NCI-H2196 (cell line): Measurements from ENCODE around the gene ZCCHC24.

Experiments used
- DNase-seq: peaks from one replicate; lab custom pipeline; 2025; ENCODE audit not compliant: unreplicated experiment; lab: John Stamatoyannopoulos, UW

Gene ZCCHC24

DNA sequence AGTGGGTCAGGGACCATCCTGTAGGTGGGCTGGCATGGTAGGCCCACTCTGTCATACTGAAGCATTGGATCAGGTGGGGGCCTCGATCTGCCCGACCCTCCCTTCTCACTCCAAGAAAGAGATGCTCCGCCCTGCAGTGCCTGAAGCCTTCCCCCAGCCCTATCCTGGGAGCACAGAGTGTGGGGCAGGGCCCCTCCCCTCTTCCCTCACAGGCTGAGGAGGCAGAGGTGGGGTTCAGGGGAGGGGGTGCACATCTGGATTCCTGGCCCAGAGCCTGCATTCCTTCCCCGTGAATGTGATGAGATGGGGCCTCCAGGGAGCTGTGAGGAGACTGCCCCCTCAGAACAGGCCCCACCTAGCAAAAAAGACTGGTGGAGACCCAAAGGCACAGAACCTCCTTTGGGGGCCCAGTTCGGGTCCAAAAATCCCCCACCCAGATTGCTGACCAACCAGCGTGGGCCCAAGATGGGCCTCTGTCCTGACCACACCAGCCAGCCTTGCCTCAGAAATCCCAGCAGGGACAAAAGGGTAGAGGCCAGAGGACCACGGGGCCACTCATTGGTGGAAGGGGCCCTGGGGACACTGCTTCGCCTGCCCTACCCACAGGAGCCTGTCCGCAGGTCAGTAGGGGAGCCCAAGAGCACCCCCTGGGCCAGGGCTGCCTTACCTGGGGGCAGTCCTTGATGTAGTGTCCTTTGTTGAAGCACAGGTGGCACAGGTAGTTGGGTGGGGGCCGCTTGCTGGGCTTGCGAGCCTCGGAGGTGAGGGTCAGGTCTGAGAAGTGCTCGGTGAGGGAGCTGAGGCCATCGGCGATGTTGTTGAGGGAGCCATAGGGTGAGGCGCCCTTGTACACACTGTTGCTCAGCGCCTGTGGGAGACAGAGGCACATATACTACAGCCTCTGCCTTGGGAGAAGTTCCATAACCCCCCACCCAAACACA lies 13.3 kb downstream of the ZCCHC24 start:
- DNase-seq = no peak

DNA sequence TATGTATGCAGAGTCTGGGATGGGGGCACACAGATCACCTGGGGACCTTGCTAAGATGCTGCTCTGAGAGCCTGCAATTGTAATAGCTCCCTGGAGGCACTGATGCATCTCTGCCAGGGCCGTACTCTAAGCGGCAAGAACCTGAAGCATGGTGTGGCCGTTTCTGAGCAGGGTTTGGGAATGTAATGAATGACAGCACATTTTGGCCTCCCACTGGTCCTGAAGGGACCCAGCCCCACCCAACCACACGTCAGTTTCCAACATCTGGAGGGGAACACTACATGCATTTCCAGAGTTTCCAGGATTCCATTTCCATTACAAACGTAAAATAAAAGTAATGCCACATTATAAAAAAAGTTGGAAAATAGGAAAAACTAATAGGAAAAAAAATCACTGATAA lies 14.0 kb downstream of the ZCCHC24 start:
- no peak for DNase-seq

DNA sequence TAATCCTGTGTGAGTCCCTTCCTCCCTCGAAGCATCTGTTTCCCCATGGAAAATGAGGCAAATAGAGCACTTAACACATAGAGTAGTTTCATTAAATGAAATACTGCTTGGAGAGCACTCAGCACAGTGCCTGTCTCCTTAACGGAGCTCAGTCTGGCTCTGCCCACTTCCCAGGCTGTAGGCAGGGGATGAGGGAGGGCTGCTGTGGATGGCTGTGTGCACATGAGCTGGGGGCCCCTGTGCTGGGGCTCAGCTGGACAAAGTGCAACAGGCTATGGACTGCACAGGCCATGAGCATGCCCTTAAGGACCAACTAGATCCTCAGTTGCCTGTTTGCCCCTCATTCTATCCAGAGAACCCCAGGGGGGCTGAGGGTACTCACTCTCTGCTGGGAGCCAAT lies 14.5 kb downstream of the ZCCHC24 start:
- no peak for DNase-seq

- no peak for DNase-seq
Measured at GRCh38 chr10:79430325-79430905, 15.0 kb downstream of the ZCCHC24 start.

GRCh38 chr10:79429751-79430150 lies 15.7 kb downstream of the ZCCHC24 start:
- no peak for DNase-seq

GRCh38 chr10:79427965-79428364 lies 17.5 kb downstream of the ZCCHC24 start:
- no peak for DNase-seq

- no peak for DNase-seq
Measured at GRCh38 chr10:79425074-79425532, 20.3 kb downstream of the ZCCHC24 start.

DNA sequence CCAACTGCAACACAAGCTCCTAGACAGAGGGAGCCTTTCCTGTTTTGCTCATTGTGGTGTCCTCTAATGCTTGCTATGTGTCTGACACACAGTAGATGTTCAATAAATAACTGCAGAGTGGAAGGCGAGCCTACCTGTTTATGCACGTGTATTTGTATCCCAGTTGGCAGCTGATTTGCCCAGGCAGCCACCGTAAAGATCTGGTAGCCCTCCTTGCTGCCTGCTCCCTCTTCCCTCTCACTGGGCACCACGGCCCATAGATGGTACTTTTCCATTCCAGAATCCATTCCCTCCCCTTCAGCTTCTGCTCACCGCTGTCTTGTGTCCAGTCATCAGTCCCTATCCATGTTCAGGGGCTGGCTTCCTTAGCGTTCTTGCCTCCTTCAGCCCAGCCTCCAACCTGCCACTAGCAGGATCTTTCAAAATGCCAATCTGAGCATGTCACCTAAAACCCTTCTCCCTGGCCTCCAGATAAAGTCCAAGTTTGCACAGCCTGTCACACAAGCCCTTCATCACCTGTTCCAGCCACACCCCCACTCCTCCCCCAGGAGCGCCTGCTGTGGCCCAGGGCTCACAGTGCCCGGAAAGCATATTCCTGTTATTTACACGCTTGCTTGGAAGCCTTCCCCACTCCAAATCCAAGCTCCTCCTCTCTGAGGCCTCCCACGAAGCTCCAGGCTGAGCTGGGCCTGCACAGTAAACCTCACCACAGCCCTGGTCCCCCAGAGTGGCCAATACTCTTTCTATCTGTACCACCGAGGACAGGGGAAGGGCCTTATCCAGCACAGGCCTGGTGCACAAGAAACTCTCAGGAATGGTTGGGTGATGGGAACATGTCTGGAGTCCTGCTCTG lies 21.0 kb downstream of the ZCCHC24 start:
- peak; percentile 28 for DNase-seq

DNA sequence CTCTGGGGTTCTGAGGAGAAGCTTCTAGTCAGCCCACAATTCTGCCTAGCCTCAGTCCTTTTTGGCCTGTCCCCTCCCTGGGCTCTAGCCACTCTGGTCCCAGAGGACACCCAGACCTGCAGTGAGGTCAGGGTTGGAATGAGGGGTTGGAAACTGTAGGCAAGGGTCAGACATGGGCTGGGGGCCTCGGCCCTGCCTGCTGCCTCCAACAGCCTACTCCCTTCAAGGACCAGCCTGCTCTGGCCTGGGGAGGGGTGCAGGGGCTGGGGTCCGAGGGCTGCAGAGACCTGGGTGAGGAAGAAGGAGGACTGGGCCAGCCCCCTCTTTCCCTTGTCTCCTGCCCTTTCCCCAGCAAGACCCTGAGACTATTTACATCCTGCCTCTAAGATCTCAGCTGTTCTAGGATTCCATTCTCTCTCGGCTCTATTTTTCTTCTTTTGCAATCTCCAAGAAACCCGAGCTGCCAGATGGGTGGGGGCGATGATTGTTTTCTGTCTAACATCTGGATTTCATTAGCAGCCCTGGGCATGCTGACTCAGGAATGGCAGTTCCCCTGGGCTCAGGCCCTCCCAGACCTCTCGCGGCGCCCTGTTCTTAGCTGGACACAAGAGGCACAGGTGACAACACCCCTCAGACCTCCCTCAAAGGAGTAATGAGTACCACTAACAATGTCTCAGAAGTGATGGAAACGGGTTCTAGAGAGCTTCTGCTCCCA lies 23.1 kb downstream of the ZCCHC24 start:
- DNase-seq = no peak

DNA sequence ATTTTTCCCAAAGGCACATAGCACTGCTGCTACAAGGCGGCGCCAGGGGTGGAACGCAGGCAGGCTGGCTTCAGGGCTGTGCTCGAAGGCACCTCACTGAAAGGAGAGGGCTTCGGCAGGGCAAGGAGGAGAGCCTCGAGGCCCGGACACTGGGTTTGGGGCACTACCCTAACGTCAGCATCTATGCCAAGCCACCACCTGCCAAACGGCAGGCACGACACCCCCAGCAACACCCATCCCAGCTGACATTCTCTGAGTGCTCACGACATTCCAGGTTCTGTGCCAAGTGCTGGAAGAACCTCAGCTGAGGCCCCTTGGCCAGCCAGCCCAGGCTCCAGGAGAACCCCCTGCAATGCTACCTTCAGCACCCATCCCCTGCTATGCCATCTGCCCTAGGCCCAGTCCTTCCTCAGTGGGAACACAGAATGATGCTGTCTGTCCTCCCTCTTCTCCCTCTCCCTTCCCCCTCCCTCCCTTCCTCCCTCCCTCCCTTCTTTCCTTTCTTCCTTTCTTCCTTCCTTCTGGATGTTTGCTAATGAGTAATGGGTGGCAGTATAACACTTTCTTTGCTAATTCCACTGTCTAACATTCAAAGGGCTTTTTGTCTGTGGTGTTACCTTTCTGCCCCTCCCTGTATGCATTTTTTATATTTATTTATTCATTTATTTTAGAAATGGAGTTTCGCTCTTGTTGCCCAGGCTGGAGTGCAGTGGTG lies 24.3 kb downstream of the ZCCHC24 start:
- DNase-seq = no peak

DNA sequence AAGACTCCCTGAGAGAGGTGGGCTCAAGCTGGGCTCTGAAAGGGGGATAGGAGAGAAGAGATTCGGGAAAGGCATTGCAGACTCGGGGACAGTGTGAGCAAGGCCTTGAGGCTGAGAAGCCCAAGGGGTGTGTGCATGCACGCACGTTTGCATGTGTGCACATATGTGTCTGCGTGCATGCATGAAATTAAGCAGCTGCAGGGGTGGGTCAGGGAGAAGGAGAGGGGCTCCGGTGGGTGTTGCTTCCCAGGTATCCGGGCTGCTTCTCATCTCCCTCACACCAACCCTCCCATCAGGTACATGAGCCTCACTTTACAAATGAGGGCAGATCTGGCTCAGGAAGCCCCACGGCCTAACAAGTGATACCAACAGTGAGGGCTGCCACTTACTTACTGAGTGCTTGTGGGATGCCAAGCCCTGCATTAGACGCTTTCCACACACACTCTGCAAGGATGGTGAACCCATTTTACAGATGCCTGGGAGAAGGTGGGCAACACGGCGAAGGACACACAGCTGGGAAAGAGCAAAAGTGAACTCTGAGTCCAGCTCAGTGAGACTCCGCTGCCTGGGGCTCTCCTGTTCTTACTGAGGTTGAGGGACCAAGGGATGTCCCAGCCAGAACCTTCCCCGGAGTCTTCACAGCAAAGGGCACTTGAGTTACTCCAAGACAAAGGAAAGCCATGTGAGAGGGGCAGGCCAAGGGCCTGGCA lies 26.4 kb downstream of the ZCCHC24 start:
- no peak for DNase-seq

DNA sequence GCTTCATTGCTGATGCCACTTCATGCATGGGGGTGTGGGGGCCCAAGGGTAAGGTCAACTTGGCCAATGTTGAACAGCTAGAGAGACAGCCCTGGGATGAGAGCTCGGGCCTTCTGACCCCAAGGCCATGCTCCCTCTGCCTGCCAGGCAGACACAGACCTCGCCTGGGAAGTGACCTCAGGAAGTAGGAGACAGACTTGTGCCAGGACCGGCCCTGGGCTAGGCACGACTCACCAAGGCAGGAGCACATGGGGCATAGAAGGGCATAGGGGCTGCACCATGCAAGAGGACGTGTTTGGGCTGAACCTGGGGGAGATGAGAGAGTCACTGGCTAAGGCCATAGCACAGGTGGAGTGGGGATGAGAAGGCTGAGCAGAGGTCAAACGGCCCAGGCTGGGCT lies 27.1 kb downstream of the ZCCHC24 start:
- DNase-seq = no peak

DNA sequence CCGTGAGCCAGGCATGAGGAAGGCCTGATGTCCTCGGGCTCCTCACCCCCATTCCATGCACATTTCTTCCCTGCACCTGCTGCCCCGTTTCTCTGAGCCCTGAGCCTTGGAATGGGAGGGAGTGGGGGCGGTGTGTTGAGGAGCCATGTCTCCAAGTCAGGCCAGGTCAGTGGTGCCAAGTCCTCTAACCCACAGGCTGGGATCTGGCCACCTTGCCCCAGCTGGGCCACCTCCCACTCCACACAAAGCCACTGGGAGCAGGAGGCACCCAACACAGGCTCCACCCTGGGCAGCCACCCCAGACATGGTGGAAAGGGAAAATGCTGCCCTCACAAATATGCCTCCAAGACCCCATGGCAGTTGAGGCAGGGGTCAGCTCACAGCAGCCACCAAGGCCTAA lies 27.7 kb downstream of the ZCCHC24 start:
- no peak for DNase-seq

DNA sequence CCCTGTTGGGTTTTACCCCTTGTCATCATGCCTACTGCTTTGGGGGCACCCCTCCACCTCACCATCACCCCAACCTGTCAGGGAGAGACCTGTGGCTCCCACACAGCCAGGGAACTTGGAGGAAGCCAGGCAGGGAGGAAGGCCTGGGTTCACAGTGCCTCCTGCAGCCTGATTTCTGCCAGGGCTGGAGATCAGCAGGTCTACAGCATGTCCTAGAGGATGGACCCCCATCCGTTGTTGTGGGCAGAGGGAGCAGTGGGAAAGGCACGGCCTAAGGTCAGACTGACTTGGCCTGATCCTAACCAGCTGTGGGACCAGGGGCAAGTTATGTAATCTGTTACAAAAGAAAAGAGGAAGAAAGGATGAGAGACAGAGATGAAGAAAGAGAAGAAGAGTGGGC lies 28.2 kb downstream of the ZCCHC24 start:
- DNase-seq = no peak

GRCh38 chr10:79416578-79417255 lies 28.7 kb downstream of the ZCCHC24 start:
- no peak for DNase-seq

DNA sequence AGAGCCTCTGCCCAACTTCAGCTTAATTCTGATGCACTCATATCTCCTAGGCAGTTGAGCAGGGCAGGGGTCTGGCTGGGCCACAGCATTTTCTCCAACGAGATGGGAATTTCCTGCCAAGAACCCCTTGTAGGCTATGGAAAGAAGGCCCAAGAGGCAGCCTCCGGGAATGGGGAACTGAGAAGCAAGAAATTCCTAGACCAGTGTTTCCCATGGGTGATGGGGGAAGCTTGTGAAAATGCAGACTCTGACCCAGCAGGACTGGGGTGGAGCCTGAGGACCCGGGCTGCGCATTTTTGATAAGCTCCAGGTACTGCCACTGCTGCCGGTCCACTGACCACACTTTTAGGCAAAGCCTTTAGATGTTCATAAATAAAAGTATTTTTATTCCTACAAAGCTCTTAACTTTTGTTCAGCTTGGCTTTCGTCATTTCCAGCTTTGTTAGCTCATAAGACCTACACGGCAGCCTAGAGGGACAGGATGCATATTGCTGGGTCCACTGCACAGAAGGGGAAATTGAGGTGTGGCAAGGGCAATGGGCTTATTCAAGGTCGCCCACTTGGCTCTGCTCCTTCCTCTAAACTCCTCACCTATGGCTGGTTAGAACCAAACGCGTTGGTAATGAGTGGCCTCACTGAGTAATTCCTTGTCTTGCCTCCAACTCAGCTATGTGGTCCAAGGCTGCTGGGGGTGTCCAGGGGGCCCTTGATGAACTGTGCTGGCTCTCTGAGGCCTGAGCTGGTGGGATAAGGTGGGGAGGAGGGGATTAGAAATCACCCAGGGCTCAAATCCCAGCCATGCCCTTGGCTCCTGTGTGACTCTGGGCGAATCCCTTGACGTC lies 29.5 kb downstream of the ZCCHC24 start:
- no peak for DNase-seq

GRCh38 chr10:79414714-79415113 lies 30.7 kb downstream of the ZCCHC24 start:
- no peak for DNase-seq

- no peak for DNase-seq
Measured at GRCh38 chr10:79413196-79413595, 32.2 kb downstream of the ZCCHC24 start.
